ENCODE results near the gene CES3.

DNA sequence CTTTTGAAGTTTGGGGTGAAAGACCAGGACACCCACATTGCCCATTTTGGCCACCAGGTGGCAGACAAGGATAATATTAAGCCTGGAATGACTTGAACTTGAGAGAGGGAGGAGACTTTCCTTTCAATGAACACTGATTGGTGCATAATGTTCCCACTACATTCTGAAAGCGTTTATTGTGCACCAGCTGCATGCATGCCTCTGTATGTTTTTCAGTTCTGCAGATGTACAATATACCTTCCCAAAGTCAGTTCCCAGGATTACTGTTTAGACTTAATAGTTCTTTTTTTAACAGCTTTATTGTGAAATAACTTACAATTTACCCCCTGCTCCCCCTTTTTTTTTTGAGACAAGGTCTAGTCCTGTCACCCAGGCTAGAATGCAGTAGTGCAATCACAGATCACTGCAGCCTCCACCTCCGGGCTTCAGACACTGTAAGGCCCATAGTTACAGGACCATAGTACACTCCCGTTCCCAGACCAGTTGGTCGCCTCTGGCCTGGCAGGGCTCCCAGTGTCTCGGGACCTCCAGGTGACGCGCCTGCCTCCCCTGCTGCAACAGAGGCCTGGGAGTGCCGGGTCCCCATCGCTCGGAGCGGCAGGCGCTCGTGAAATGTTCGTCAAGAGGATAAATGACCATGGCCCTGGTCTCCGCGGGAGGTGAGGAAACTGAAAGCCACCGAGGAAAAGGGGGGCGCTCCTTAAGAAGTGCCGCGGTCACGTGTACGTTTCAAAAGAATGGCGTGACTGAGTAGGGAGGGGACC, 13.6 kb upstream of the CES3 start:
- TF ChIP-seq POLR2AphosphoS5 (IDR thresholded peaks at IDR 0.05; ENCODE audit: low read depth, low read length) (no peak), POLR2A (IDR thresholded peaks at IDR 0.05; ENCODE audit: low read depth, low read length) (no peak)
